Astrocyte (in vitro differentiated cells and primary cell): Measurements from ENCODE around the gene SMARCA2. TPM values are rescaled to one million over a fixed set of nuclear protein-coding genes. Genes with fewer than 3 reads are reported as not detected.

Source experiments
- DNase-seq: peaks from one replicate; pipeline ENCODE4 v3.0.0-alpha.2; 2010; ENCODE audit warnings: low read depth
- FAIRE-seq: peaks from 2 replicates; lab custom pipeline; 2011; peaks lifted over from hg19 to GRCh38; lab: Jason Lieb, UNC
- H2AFZ ChIP-seq: 2 replicates; pipeline ENCODE4 v1.6.0; 2012; ENCODE audit warnings: low read depth, low read length, inconsistent platforms
- H3K27ac ChIP-seq: 2 replicates; pipeline ENCODE4 v1.5.1; 2011; ENCODE audit warnings: low read depth, low read length, inconsistent platforms
- H3K27me3 ChIP-seq: 2 replicates; pipeline ENCODE4 v1.6.0; 2011; ENCODE audit warnings: low read length, inconsistent platforms; ENCODE audit not compliant: insufficient read depth
- H3K36me3 ChIP-seq: 2 replicates; pipeline ENCODE4 v1.5.1; 2011; ENCODE audit warnings: low read length, inconsistent platforms; ENCODE audit not compliant: insufficient read depth
- H3K4me1 ChIP-seq: 2 replicates; pipeline ENCODE4 v1.5.1; 2011; ENCODE audit warnings: low read length, inconsistent platforms; ENCODE audit not compliant: insufficient read depth
- H3K4me2 ChIP-seq: 2 replicates; pipeline ENCODE4 v1.6.0; 2012; ENCODE audit warnings: low read length, inconsistent platforms
- H3K4me3 ChIP-seq: 2 replicates; pipeline ENCODE4 v1.5.1; 2011; ENCODE audit warnings: low read depth, mild to moderate bottlenecking, low read length, inconsistent platforms; ENCODE audit not compliant: insufficient read depth
- H3K79me2 ChIP-seq: 2 replicates; pipeline ENCODE4 v1.6.0; 2012; ENCODE audit warnings: mild to moderate bottlenecking, low read length, inconsistent platforms; ENCODE audit not compliant: insufficient read depth
- H3K9ac ChIP-seq: 2 replicates; pipeline ENCODE4 v1.6.0; 2012; ENCODE audit warnings: mild to moderate bottlenecking, low read length, inconsistent platforms
- H3K9me3 ChIP-seq: 2 replicates; pipeline ENCODE4 v1.5.1; 2012; ENCODE audit warnings: low read depth, mild to moderate bottlenecking, low read length, inconsistent platforms; ENCODE audit not compliant: insufficient read depth
- H4K20me1 ChIP-seq: 2 replicates; pipeline ENCODE4 v1.6.0; 2012; ENCODE audit warnings: low read length, inconsistent platforms; ENCODE audit not compliant: insufficient read depth
- H3K27ac Mint-ChIP-seq: one replicate; pipeline ENCODE4 v1.8.0; 2021; ENCODE audit warnings: mild to moderate bottlenecking, mixed read lengths; ENCODE audit not compliant: unreplicated experiment
- H3K27me3 Mint-ChIP-seq: one replicate; pipeline ENCODE4 v1.8.0; 2021; ENCODE audit warnings: low read depth, mixed read lengths; ENCODE audit not compliant: unreplicated experiment
- H3K36me3 Mint-ChIP-seq: one replicate; pipeline ENCODE4 v1.8.0; 2021; ENCODE audit warnings: low read depth, mixed read lengths; ENCODE audit not compliant: unreplicated experiment
- H3K4me1 Mint-ChIP-seq: one replicate; pipeline ENCODE4 v1.8.0; 2021; ENCODE audit warnings: low read depth, mixed read lengths; ENCODE audit not compliant: unreplicated experiment
- H3K4me3 Mint-ChIP-seq: one replicate; pipeline ENCODE4 v1.8.0; 2021; ENCODE audit warnings: mild to moderate bottlenecking, moderate library complexity, mixed read lengths; ENCODE audit not compliant: unreplicated experiment
- H3K9me3 Mint-ChIP-seq: one replicate; pipeline ENCODE4 v1.8.0; 2021; ENCODE audit warnings: mild to moderate bottlenecking, mixed read lengths; ENCODE audit not compliant: unreplicated experiment
- CTCF ChIP-seq: IDR thresholded peaks from 2 replicates; pipeline ENCODE4 v1.5.1; 2011; ENCODE audit warnings: low read depth, mild to moderate bottlenecking, inconsistent platforms, low read length, moderate library complexity; ENCODE audit not compliant: insufficient read depth
- EZH2 ChIP-seq: IDR thresholded peaks from 2 replicates; pipeline ENCODE4 v1.6.1; 2012; ENCODE audit warnings: mild to moderate bottlenecking, low read length, inconsistent platforms; ENCODE audit not compliant: insufficient read depth
- total RNA-seq: library from RNA; stranded (reverse); gene quantifications from 2 replicates; pipeline ENCODE4 v1.2.1, GENCODE V29; 2021

SMARCA2 gene
- total RNA-seq, 1 donor from 2014 or later: 54.2 TPM

- Histone ChIP-seq H4K20me1 (peaks cover 5% of the 10 kb centered on the region), H3K27ac (no peak overlapping the region), H3K36me3 (peaks cover 10% of the 10 kb centered on the region), H2AFZ (no peak overlapping the region), H3K27me3 (no peaks in the 10 kb centered on the region), H3K79me2 (no peaks in the 10 kb centered on the region), H3K9me3 (no peaks in the 10 kb centered on the region), H3K9ac (no peak overlapping the region), H3K4me3 (no peak overlapping the region), H3K4me1 (no peaks in the 10 kb centered on the region), H3K4me2 (no peak overlapping the region)
- FAIRE-seq (no peak), DNase-seq (no peak)
- H3K27ac Mint-ChIP-seq: no peak overlapping the region
- H3K4me1 Mint-ChIP-seq: peaks cover 5% of the 10 kb centered on the region
- peaks cover 19% of the 10 kb centered on the region for H3K36me3 Mint-ChIP-seq
- no peaks in the 10 kb centered on the region for H3K27me3 Mint-ChIP-seq
- H3K9me3 Mint-ChIP-seq: no peaks in the 10 kb centered on the region
- no peak overlapping the region for H3K4me3 Mint-ChIP-seq
- TF ChIP-seq EZH2: no peak
- TF ChIP-seq CTCF: no peak
These were observed 24.4 kb downstream of the SMARCA2 start for GRCh38 chr9:2039294-2040180.

- H3K9ac ChIP-seq: no peak overlapping the region
- Mint-ChIP-seq H3K4me1 (peaks cover 5% of the 10 kb centered on the region), H3K9me3 (no peaks in the 10 kb centered on the region), H3K27ac (no peak overlapping the region), H3K4me3 (no peak overlapping the region), H3K36me3 (peaks cover 19% of the 10 kb centered on the region), H3K27me3 (peaks cover 9% of the 10 kb centered on the region)
- DNase-seq (no peak), FAIRE-seq (peak; percentile 55)
- H3K4me1 ChIP-seq: no peaks in the 10 kb centered on the region
- TF ChIP-seq CTCF (no peak), EZH2 (no peak)
- no peak overlapping the region for H3K4me3 ChIP-seq
- no peaks in the 10 kb centered on the region for H3K79me2 ChIP-seq
- H3K27me3 ChIP-seq: no peaks in the 10 kb centered on the region
- no peak overlapping the region for H2AFZ ChIP-seq
- no peak overlapping the region for H3K27ac ChIP-seq
- H3K9me3 ChIP-seq: no peaks in the 10 kb centered on the region
- peaks cover 5% of the 10 kb centered on the region for H4K20me1 ChIP-seq
- no peak overlapping the region for H3K4me2 ChIP-seq
- peaks cover 10% of the 10 kb centered on the region for H3K36me3 ChIP-seq
These were observed 25.7 kb downstream of the SMARCA2 start for GRCh38 chr9:2040828-2041227.

GRCh38 chr9:2041736-2042135, 26.6 kb downstream of the SMARCA2 start:
- DNase-seq: no peak
- Mint-ChIP-seq H3K4me3 (no peak overlapping the region), H3K9me3 (no peaks in the 10 kb centered on the region), H3K27ac (no peak overlapping the region), H3K4me1 (peaks cover 5% of the 10 kb centered on the region), H3K27me3 (peaks cover 15% of the 10 kb centered on the region), H3K36me3 (peaks cover 18% of the 10 kb centered on the region)
- Histone ChIP-seq H3K27me3 (no peaks in the 10 kb centered on the region), H3K9me3 (no peaks in the 10 kb centered on the region), H3K4me3 (no peak overlapping the region), H2AFZ (no peak overlapping the region), H3K9ac (no peak overlapping the region), H4K20me1 (peaks cover 5% of the 10 kb centered on the region), H3K4me1 (no peaks in the 10 kb centered on the region), H3K36me3 (peaks cover 10% of the 10 kb centered on the region), H3K27ac (no peak overlapping the region), H3K4me2 (no peak overlapping the region), H3K79me2 (no peaks in the 10 kb centered on the region)
- TF ChIP-seq EZH2 (no peak), CTCF (no peak)
- no peak for FAIRE-seq
